Upper lobe of right lung (tissue), 1 donor: ENCODE measurements around the gene SLC46A3. TPM values are rescaled to one million over a fixed set of nuclear protein-coding genes. Genes with fewer than 3 reads are reported as not detected.

Experiments
- ATAC-seq: fragments of 200-7000 bp; cut with Tn5 transposase; one replicate; pipeline ENCODE4 v1.9.1; 2020; ENCODE audit warnings: mild to moderate bottlenecking, moderate library complexity
- DNase-seq: peaks from one replicate; pipeline ENCODE4 v3.0.0-alpha.2; 2020
- H3K27ac ChIP-seq: fragments of 200-600 bp; one replicate; pipeline ENCODE4 v1.8.0; 2022
- H3K27me3 ChIP-seq: fragments of 200-600 bp; one replicate; pipeline ENCODE4 v1.8.0; 2022; ENCODE audit warnings: mild to moderate bottlenecking
- H3K36me3 ChIP-seq: fragments of 200-600 bp; one replicate; pipeline ENCODE4 v1.8.0; 2022
- H3K4me1 ChIP-seq: fragments of 200-600 bp; one replicate; pipeline ENCODE4 v1.8.0; 2022
- H3K4me3 ChIP-seq: fragments of 200-600 bp; one replicate; pipeline ENCODE4 v1.8.0; 2022; ENCODE audit warnings: mild to moderate bottlenecking
- H3K9me3 ChIP-seq: fragments of 200-600 bp; one replicate; pipeline ENCODE4 v1.8.0; 2022
- intact Hi-C: fragments of 100-400 bp; cut with DNase I; formaldehyde crosslinking; loops from one replicate; pipeline ENCODE4 v1.11.0; 2022
- total RNA-seq: library from RNA; stranded (reverse); fragmentation: NEBNext Ultra II Directional; extraction: Animal tissue kit (Norgen Biotek cat#: 25700); gene quantifications from one replicate; pipeline ENCODE4 v1.2.1, GENCODE V29; 2021
- TF ChIP-seq, protein P1 (sequence below): fragments of 200-600 bp; IDR thresholded peaks from one replicate; pipeline ENCODE4 v1.8.0; 2022; ENCODE audit warnings: antibody characterized with exemption
- donor health status: DM: no; HTN: yes; CAD: no; lungs with severe emphysema.

The SLC46A3 gene
- total RNA-seq, 1 donor from 2014 or later = 20.2 TPM

GRCh38 chr13:28753946-28754345, 35.2 kb upstream of the SLC46A3 start:
- DNase-seq (no peak), ATAC-seq (no peak)
- TF ChIP-seq, protein P1, sequence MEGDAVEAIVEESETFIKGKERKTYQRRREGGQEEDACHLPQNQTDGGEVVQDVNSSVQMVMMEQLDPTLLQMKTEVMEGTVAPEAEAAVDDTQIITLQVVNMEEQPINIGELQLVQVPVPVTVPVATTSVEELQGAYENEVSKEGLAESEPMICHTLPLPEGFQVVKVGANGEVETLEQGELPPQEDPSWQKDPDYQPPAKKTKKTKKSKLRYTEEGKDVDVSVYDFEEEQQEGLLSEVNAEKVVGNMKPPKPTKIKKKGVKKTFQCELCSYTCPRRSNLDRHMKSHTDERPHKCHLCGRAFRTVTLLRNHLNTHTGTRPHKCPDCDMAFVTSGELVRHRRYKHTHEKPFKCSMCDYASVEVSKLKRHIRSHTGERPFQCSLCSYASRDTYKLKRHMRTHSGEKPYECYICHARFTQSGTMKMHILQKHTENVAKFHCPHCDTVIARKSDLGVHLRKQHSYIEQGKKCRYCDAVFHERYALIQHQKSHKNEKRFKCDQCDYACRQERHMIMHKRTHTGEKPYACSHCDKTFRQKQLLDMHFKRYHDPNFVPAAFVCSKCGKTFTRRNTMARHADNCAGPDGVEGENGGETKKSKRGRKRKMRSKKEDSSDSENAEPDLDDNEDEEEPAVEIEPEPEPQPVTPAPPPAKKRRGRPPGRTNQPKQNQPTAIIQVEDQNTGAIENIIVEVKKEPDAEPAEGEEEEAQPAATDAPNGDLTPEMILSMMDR = no peak
- Histone ChIP-seq H3K9me3 (peaks cover 7% of the 10 kb centered on the region), H3K27ac (peak overlapping the region; percentile 75), H3K4me1 (peaks cover 34% of the 10 kb centered on the region), H3K4me3 (no peak overlapping the region), H3K36me3 (no peaks in the 10 kb centered on the region), H3K27me3 (no peaks in the 10 kb centered on the region)
- intact Hi-C loops = no loop called here

DNA sequence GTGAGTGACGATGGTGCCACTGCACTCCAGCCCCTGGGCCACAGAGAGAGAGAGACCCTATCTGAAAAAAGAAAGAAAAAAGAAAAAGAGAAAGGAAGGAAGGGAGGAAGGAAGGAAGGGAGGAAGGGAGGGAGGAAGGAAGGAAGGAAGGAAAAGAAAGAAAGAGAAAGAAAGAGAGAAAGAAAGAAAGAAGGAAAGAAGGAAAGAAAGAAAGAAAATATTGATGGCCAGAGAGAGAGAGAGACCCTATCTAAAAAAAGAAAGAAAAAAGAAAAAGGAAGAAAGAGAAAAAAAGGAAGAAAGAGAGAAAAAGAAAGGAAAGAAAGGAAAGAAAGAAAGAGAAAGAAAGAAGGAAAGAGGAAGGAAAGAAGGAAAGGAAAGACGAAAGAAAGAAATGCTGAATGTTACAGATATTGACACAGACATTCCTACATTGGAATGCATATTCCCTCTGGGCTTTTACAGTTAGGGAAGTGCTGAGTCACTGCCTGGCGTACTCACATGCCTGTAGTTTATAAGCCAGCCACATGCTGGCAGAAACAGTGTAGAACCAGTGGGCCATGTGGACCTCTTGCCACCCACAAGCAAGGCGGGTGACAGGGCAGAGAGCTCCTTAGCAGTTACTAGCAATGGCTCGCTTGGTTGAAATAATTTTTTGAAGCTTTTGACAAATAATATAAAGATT, 34.6 kb upstream of the SLC46A3 start:
- peaks cover 34% of the 10 kb centered on the region for H3K4me1 ChIP-seq
- no peaks in the 10 kb centered on the region for H3K36me3 ChIP-seq
- peak overlapping the region; percentile 20 for H3K27ac ChIP-seq
- DNase-seq (peak; percentile 69), ATAC-seq (peak; percentile 88)
- intact Hi-C loops = no loop called here
- H3K4me3 ChIP-seq = no peak overlapping the region
- H3K27me3 ChIP-seq = no peaks in the 10 kb centered on the region
- TF ChIP-seq, protein P1 = peak; percentile 14
- H3K9me3 ChIP-seq = peaks cover under 1% of the 10 kb centered on the region

GRCh38 chr13:28751175-28751960, 32.6 kb upstream of the SLC46A3 start:
- TF ChIP-seq, protein P1 = no peak
- Histone ChIP-seq H3K27me3 (no peaks in the 10 kb centered on the region), H3K4me3 (no peak overlapping the region), H3K4me1 (peaks cover 34% of the 10 kb centered on the region), H3K9me3 (no peaks in the 10 kb centered on the region), H3K36me3 (no peaks in the 10 kb centered on the region), H3K27ac (no peak overlapping the region)
- DNase-seq (no peak), ATAC-seq (peak; percentile 17)
- intact Hi-C loops = no loop called here

GRCh38 chr13:28750187-28751045, 31.6 kb upstream of the SLC46A3 start:
- no peaks in the 10 kb centered on the region for H3K9me3 ChIP-seq
- TF ChIP-seq, protein P1 = no peak
- no peak for DNase-seq
- no peak overlapping the region for H3K27ac ChIP-seq
- intact Hi-C loops = no loop called here
- no peak overlapping the region for H3K4me3 ChIP-seq
- no peak for ATAC-seq
- H3K27me3 ChIP-seq = no peaks in the 10 kb centered on the region
- H3K4me1 ChIP-seq = peaks cover 33% of the 10 kb centered on the region
- no peaks in the 10 kb centered on the region for H3K36me3 ChIP-seq

- H3K36me3 ChIP-seq = no peaks in the 10 kb centered on the region
- no peak for ATAC-seq
- H3K27ac ChIP-seq = no peak overlapping the region
- TF ChIP-seq, protein P1 = no peak
- H3K27me3 ChIP-seq = no peaks in the 10 kb centered on the region
- no peak for DNase-seq
- no peak overlapping the region for H3K4me3 ChIP-seq
- no peaks in the 10 kb centered on the region for H3K9me3 ChIP-seq
- H3K4me1 ChIP-seq = peaks cover 7% of the 10 kb centered on the region
- intact Hi-C loops = no loop called here
Measured at GRCh38 chr13:28747851-28748250, 29.1 kb upstream of the SLC46A3 start.
